ENCODE results near the gene HMGXB3.

The HMGXB3 gene

GRCh38 chr5:150057511-150057910, 57.0 kb downstream of the HMGXB3 start:
- TF ChIP-seq POLR2AphosphoS5 (IDR thresholded peaks at IDR 0.05; ENCODE audit: low read depth) (no peak), GABPA (IDR thresholded peaks at IDR 0.05; ENCODE audit: low read depth) (no peak), SPI1 (IDR thresholded peaks at IDR 0.05; ENCODE audit: borderline replicate concordance, low read depth) (no peak), CTCF (IDR thresholded peaks at IDR 0.05; ENCODE audit: insufficient read depth, low read length) (no peak), REST (IDR thresholded peaks at IDR 0.05; ENCODE audit: insufficient replicate concordance, low read depth) (no peak)
- no peak overlapping the region for H3K27ac ChIP-seq (replicated peaks)
- no peak overlapping the region for H3K4me3 ChIP-seq (replicated peaks; ENCODE audit: insufficient read depth, low read length)
- no peak for DNase-seq (ENCODE audit: low read depth in 1 of 2, low spot score in 1 of 2)
- H3K27me3 ChIP-seq (ENCODE audit: insufficient read depth, poor library complexity, severe bottlenecking): no peaks in the 10 kb centered on the region

DNA sequence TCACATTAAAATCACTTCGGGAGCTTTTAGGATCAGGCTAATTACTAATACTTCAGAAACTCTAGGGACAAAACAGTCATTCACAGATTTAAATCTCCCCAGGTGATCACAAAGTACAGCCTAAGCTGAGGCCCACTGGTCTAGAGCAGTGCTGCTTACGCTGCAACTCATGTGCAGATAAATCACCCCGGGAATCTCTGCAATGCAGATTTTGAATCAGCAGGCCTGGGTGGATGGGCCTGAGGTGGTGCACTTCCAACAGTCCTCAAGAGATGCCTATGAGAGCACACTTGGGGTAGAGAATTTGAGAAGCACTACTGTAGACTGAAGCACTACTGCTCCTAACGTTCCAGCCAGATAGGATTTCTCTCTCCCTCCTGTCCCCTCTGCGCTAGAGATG, 57.5 kb downstream of the HMGXB3 start:
- TF ChIP-seq POLR2AphosphoS5 (IDR thresholded peaks at IDR 0.05; ENCODE audit: low read depth) (no peak), GABPA (IDR thresholded peaks at IDR 0.05; ENCODE audit: low read depth) (no peak), CTCF (IDR thresholded peaks at IDR 0.05; ENCODE audit: insufficient read depth, low read length) (no peak), REST (IDR thresholded peaks at IDR 0.05; ENCODE audit: insufficient replicate concordance, low read depth) (no peak), SPI1 (IDR thresholded peaks at IDR 0.05; ENCODE audit: borderline replicate concordance, low read depth) (no peak)
- DNase-seq (ENCODE audit: low read depth in 1 of 2, low spot score in 1 of 2): no peak
- no peak overlapping the region for H3K4me3 ChIP-seq (replicated peaks; ENCODE audit: insufficient read depth, low read length)
- peak overlapping the region; percentile 40; the same call in 1 of the 2 replicates for H3K27ac ChIP-seq (replicated peaks)
- H3K27me3 ChIP-seq (ENCODE audit: insufficient read depth, poor library complexity, severe bottlenecking): no peaks in the 10 kb centered on the region

- no peak overlapping the region for H3K4me3 ChIP-seq (replicated peaks; ENCODE audit: insufficient read depth, low read length)
- DNase-seq (ENCODE audit: low read depth in 1 of 2, low spot score in 1 of 2): peak; percentile 84 to 89
- H3K27ac ChIP-seq (replicated peaks): peak overlapping the region; percentile 40
- peak; percentile 93 for TF ChIP-seq SPI1 (IDR thresholded peaks at IDR 0.05; ENCODE audit: borderline replicate concordance, low read depth)
- TF ChIP-seq POLR2AphosphoS5 (IDR thresholded peaks at IDR 0.05; ENCODE audit: low read depth): peak; percentile 64
- TF ChIP-seq CTCF (IDR thresholded peaks at IDR 0.05; ENCODE audit: insufficient read depth, low read length): no peak
- H3K27me3 ChIP-seq (ENCODE audit: insufficient read depth, poor library complexity, severe bottlenecking): no peaks in the 10 kb centered on the region
Observed at GRCh38 chr5:150058480-150059126, 58.1 kb downstream of the HMGXB3 start.

DNA sequence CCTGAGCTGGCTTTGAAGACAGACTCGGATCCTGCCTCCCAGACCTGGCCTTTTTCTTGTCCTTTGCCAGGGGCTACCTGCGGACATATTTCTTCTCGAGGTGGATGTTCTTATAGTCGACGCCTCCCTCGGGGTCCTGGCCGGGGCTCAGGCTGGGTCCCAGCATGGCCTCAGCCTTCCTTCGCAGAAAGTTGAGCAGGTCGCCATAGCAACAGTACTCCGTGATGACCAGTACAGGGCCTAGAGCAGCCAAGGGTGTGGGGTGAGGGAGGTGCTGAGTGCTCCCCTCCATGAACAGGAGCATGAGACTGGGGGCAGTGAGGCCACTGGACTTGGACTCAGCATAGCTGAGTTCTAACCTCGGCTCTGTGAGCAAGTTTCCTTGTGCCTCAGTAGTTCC, 59.1 kb downstream of the HMGXB3 start:
- TF ChIP-seq CTCF (IDR thresholded peaks at IDR 0.05; ENCODE audit: insufficient read depth, low read length) (no peak), POLR2AphosphoS5 (IDR thresholded peaks at IDR 0.05; ENCODE audit: low read depth) (no peak), SPI1 (IDR thresholded peaks at IDR 0.05; ENCODE audit: borderline replicate concordance, low read depth) (no peak), GABPA (IDR thresholded peaks at IDR 0.05; ENCODE audit: low read depth) (no peak), REST (IDR thresholded peaks at IDR 0.05; ENCODE audit: insufficient replicate concordance, low read depth) (no peak)
- Histone ChIP-seq H3K27me3 (ENCODE audit: insufficient read depth, poor library complexity, severe bottlenecking) (no peaks in the 10 kb centered on the region), H3K4me3 (replicated peaks; ENCODE audit: insufficient read depth, low read length) (no peak overlapping the region), H3K27ac (replicated peaks) (no peak overlapping the region)
- no peak for DNase-seq (ENCODE audit: low read depth in 1 of 2, low spot score in 1 of 2)

Measured in HL-60 (cell line).